ENCODE data around the gene C3AR1.
A peak's percentile ranks its signal among the peaks of the same experiment; 100 is the strongest.
"Not testable (repeated sequence)": the region's sequence is repeated elsewhere in the genome, so short reads cannot be mapped to it uniquely, and the experiment has no call there.

The C3AR1 gene

GRCh38 chr12:8057839-8058238, 8.3 kb downstream of the C3AR1 start:
- no peak for DNase-seq (ENCODE audit: low spot score)

GRCh38 chr12:8057306-8057705, 8.9 kb downstream of the C3AR1 start:
- DNase-seq (ENCODE audit: low spot score), result no peak

GRCh38 chr12:8054816-8055215, 11.3 kb downstream of the C3AR1 start:
- DNase-seq (ENCODE audit: low spot score), result no peak

- DNase-seq (ENCODE audit: low spot score), result peak; percentile 22
Observed at GRCh38 chr12:8052679-8053078, 13.5 kb downstream of the C3AR1 start.

- no peak for DNase-seq (ENCODE audit: low spot score)
Observed at GRCh38 chr12:8050600-8051250, 15.4 kb downstream of the C3AR1 start.

- no peak for DNase-seq (ENCODE audit: low spot score)
Observed at GRCh38 chr12:8048906-8049305, 17.3 kb downstream of the C3AR1 start.

GRCh38 chr12:8047842-8048241, 18.3 kb downstream of the C3AR1 start:
- no peak for DNase-seq (ENCODE audit: low spot score)

GRCh38 chr12:8045952-8046944, 19.9 kb downstream of the C3AR1 start:
- DNase-seq (ENCODE audit: low spot score), result peak; percentile 86

- no peak for DNase-seq (ENCODE audit: low spot score)
Observed at GRCh38 chr12:8040791-8041190, 25.4 kb downstream of the C3AR1 start.

GRCh38 chr12:8038659-8039114, 27.5 kb downstream of the C3AR1 start:
- DNase-seq (ENCODE audit: low spot score), result peak; percentile 85

- no peak for DNase-seq (ENCODE audit: low spot score)
Observed at GRCh38 chr12:8037947-8038346, 28.2 kb downstream of the C3AR1 start.

GRCh38 chr12:8037046-8037663, 29.0 kb downstream of the C3AR1 start:
- no peak for DNase-seq (ENCODE audit: low spot score)

GRCh38 chr12:8036346-8036745, 29.8 kb downstream of the C3AR1 start:
- DNase-seq (ENCODE audit: low spot score), result no peak

GRCh38 chr12:8035440-8036010, 30.6 kb downstream of the C3AR1 start:
- no peak for DNase-seq (ENCODE audit: low spot score)

GRCh38 chr12:8034802-8035201, 31.4 kb downstream of the C3AR1 start:
- no peak for DNase-seq (ENCODE audit: low spot score)

- DNase-seq (ENCODE audit: low spot score), result peak; percentile 62
Observed at GRCh38 chr12:8033153-8034044, 32.8 kb downstream of the C3AR1 start.

GRCh38 chr12:8032242-8033152, 33.7 kb downstream of the C3AR1 start, which contains the start of gene FOXJ2:
FOXJ2 (plus strand) TSS chr12:8032716; CDS start chr12:8039833, 7,117 bp downstream.
- peak; percentile 66 for DNase-seq (ENCODE audit: low spot score)

GRCh38 chr12:8031872-8032241, 34.3 kb downstream of the C3AR1 start:
- no peak for DNase-seq (ENCODE audit: low spot score)

GRCh38 chr12:8031017-8031416, 35.1 kb downstream of the C3AR1 start:
- not testable (repeated sequence) for DNase-seq (ENCODE audit: low spot score)

GRCh38 chr12:8030189-8030588, 36.0 kb downstream of the C3AR1 start:
- DNase-seq (ENCODE audit: low spot score), result no peak

Data from cerebellar cortex (tissue), 1 donor.